OCI-LY3 (cell line): ENCODE measurements around the gene SEMA5A.

Experiments used
- H2AFZ ChIP-seq: fragments of 200-600, 300-600 bp; shearing (Covaris generic); 2 replicates; pipeline ENCODE4 v1.6.0; 2014; ENCODE audit warnings: antibody characterized with exemption, low read depth, low read length
- H3K27ac ChIP-seq: fragments of 200-600, 300-600 bp; sonication (generic); 2 replicates; pipeline ENCODE4 v1.5.1; 2014; ENCODE audit warnings: mild to moderate bottlenecking, low read length, moderate library complexity, mixed read lengths
- H3K27me3 ChIP-seq: fragments of 200-600, 300-600 bp; sonication (generic); 2 replicates; pipeline ENCODE4 v1.6.1; 2014; ENCODE audit warnings: low read depth, low read length, mixed read lengths
- H3K36me3 ChIP-seq: fragments of 200-600, 300-600 bp; sonication (generic); replicated peaks from 2 replicates; pipeline ENCODE3; 2014; ENCODE audit warnings: low read depth, low read length, mixed read lengths
- H3K4me1 ChIP-seq: fragments of 300-600, 200-600 bp; sonication (generic); 2 replicates; pipeline ENCODE4 v1.6.1; 2014; ENCODE audit warnings: low read length, mixed read lengths
- H3K4me2 ChIP-seq: fragments of 200-600, 300-600 bp; sonication (generic); 2 replicates; pipeline ENCODE4 v1.6.1; 2014; ENCODE audit warnings: low read length, mixed read lengths
- H3K4me3 ChIP-seq: fragments of 300-600, 200-600 bp; sonication (generic); 2 replicates; pipeline ENCODE4 v1.5.1; 2014; ENCODE audit warnings: antibody characterized with exemption, mild to moderate bottlenecking, low read length, moderate library complexity
- H3K79me2 ChIP-seq: fragments of 300-600, 200-600 bp; shearing (Covaris generic); 2 replicates; pipeline ENCODE4 v1.6.1; 2014; ENCODE audit warnings: mild to moderate bottlenecking, low read length, mixed read lengths
- H3K9ac ChIP-seq: fragments of 300-600, 200-600 bp; shearing (Covaris generic); 2 replicates; pipeline ENCODE4 v1.6.0; 2014; ENCODE audit warnings: mild to moderate bottlenecking, low read length, moderate library complexity
- H3K9me3 ChIP-seq: fragments of 200-600, 300-600 bp; shearing (Covaris generic); 2 replicates; pipeline ENCODE4 v1.6.1; 2014; ENCODE audit warnings: low read length, mixed read lengths; ENCODE audit not compliant: insufficient read depth
- H4K20me1 ChIP-seq: fragments of 200-600, 300-600 bp; sonication (generic); 2 replicates; pipeline ENCODE4 v1.6.1; 2016; ENCODE audit warnings: low read length, mixed read lengths; ENCODE audit not compliant: insufficient read depth
- EZH2phosphoT487 ChIP-seq: fragments of 200-600 bp; shearing (Covaris generic); IDR thresholded peaks from 2 replicates; pipeline ENCODE4 v1.6.1; 2018; ENCODE audit warnings: antibody characterized with exemption, mixed run types, low read depth
- TF ChIP-seq, protein P1 (sequence below): fragments of 200-600, 300-600 bp; sonication (generic); IDR thresholded peaks from 2 replicates; pipeline ENCODE4 v1.5.1; 2014; ENCODE audit warnings: antibody characterized with exemption, low read length, low read depth

The SEMA5A gene

GRCh38 chr5:9431151-9431495 lies 114.8 kb downstream of the SEMA5A start:
- Histone ChIP-seq H3K9ac (no peak overlapping the region), H3K4me3 (no peak overlapping the region), H4K20me1 (no peaks in the 10 kb centered on the region), H3K79me2 (no peaks in the 10 kb centered on the region), H3K27ac (no peak overlapping the region), H3K4me2 (no peak overlapping the region), H3K4me1 (no peaks in the 10 kb centered on the region), H3K36me3 (no peaks in the 10 kb centered on the region), H2AFZ (no peak overlapping the region), H3K9me3 (no peaks in the 10 kb centered on the region), H3K27me3 (no peaks in the 10 kb centered on the region)
- TF ChIP-seq, protein P1, sequence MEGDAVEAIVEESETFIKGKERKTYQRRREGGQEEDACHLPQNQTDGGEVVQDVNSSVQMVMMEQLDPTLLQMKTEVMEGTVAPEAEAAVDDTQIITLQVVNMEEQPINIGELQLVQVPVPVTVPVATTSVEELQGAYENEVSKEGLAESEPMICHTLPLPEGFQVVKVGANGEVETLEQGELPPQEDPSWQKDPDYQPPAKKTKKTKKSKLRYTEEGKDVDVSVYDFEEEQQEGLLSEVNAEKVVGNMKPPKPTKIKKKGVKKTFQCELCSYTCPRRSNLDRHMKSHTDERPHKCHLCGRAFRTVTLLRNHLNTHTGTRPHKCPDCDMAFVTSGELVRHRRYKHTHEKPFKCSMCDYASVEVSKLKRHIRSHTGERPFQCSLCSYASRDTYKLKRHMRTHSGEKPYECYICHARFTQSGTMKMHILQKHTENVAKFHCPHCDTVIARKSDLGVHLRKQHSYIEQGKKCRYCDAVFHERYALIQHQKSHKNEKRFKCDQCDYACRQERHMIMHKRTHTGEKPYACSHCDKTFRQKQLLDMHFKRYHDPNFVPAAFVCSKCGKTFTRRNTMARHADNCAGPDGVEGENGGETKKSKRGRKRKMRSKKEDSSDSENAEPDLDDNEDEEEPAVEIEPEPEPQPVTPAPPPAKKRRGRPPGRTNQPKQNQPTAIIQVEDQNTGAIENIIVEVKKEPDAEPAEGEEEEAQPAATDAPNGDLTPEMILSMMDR, result no peak
- no peak for TF ChIP-seq EZH2phosphoT487

GRCh38 chr5:9430306-9430705 lies 115.6 kb downstream of the SEMA5A start:
- TF ChIP-seq, protein P1, result no peak
- no peak for TF ChIP-seq EZH2phosphoT487
- Histone ChIP-seq H3K79me2 (no peaks in the 10 kb centered on the region), H3K36me3 (no peaks in the 10 kb centered on the region), H2AFZ (no peak overlapping the region), H3K4me3 (no peak overlapping the region), H3K4me1 (no peaks in the 10 kb centered on the region), H3K27me3 (no peaks in the 10 kb centered on the region), H4K20me1 (no peaks in the 10 kb centered on the region), H3K9me3 (no peaks in the 10 kb centered on the region), H3K9ac (no peak overlapping the region), H3K4me2 (no peak overlapping the region), H3K27ac (no peak overlapping the region)

DNA sequence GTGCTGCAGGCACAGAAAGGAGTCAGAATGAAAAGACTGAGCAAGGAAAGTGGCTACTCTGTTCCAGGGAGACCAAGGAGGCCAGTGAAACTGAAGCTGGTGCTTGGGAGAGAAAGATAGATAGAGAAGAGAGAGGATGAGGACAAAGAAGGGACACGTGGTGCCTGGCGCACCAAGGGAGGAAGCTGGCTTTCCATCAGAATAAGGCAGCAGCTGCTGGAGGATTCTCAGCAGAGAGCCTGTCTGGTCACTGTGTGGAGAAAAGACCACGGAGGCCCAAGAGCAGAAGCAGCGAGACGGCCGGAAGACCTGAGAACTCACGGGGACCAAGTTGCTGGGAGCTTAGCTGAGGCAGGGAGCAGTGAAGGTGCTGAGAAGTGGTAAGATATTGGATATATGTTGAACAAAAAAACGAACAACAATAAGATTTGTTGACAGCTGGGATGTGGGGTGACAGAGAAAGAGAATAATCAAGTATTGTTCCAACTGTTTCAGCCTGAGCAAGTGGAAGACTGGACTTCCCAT lies 116.1 kb downstream of the SEMA5A start:
- Histone ChIP-seq H3K9me3 (no peaks in the 10 kb centered on the region), H3K4me3 (no peak overlapping the region), H3K27me3 (no peaks in the 10 kb centered on the region), H3K4me2 (no peak overlapping the region), H3K27ac (no peak overlapping the region), H4K20me1 (no peaks in the 10 kb centered on the region), H3K9ac (no peak overlapping the region), H3K79me2 (no peaks in the 10 kb centered on the region), H2AFZ (no peak overlapping the region), H3K36me3 (no peaks in the 10 kb centered on the region), H3K4me1 (no peaks in the 10 kb centered on the region)
- TF ChIP-seq EZH2phosphoT487, result no peak
- TF ChIP-seq, protein P1, result no peak

- Histone ChIP-seq H3K9me3 (no peaks in the 10 kb centered on the region), H3K4me1 (no peaks in the 10 kb centered on the region), H3K9ac (no peak overlapping the region), H4K20me1 (no peaks in the 10 kb centered on the region), H3K79me2 (no peaks in the 10 kb centered on the region), H2AFZ (no peak overlapping the region), H3K27ac (no peak overlapping the region), H3K27me3 (no peaks in the 10 kb centered on the region), H3K36me3 (no peaks in the 10 kb centered on the region), H3K4me2 (no peak overlapping the region), H3K4me3 (no peak overlapping the region)
- no peak for TF ChIP-seq EZH2phosphoT487
- TF ChIP-seq, protein P1, result no peak
These were observed 117.6 kb downstream of the SEMA5A start for GRCh38 chr5:9428272-9428671.
